K562 (cell line): ENCODE measurements around the gene DRC3. TPM values are rescaled to one million over a fixed set of nuclear protein-coding genes. Genes with fewer than 3 reads are reported as not detected.
A peak's percentile ranks its signal among the peaks of the same experiment; 100 is the strongest.

Experiments
- ATAC-seq: fragments of 200-7000 bp; cut with Tn5 transposase; 3 replicates; pipeline ENCODE4 v1.9.1; 2020; ENCODE audit warnings: moderate library complexity
- BruUV-seq: library from RNA; stranded (reverse); fragments of 400-500 nt; replicated peaks from 2 replicates; lab custom pipeline; 2021; lab: Mats Ljungman, UMichigan
- CTCF ChIA-PET: fragments of 300-600 bp; formaldehyde crosslinking; extraction: SDS; loops from one replicate; lab custom pipeline; 2021; ENCODE audit warnings: low intra/inter-chr PET ratio; lab: Yijun Ruan, JAX
- POLR2A ChIA-PET: fragments of 300-600, 350-650 bp; sonication (Branson Sonifier 250); formaldehyde crosslinking; extraction: SDS; loops from one replicate; lab custom pipeline; 2021; ENCODE audit warnings: antibody characterized with exemption, inconsistent platforms; lab: Yijun Ruan, JAX
- DNase-seq, 4 experiments: peaks; one replicate each; pipeline versions ENCODE4 v3.0.0 to v3.0.0-alpha.2; 2011 to 2018; ENCODE audit warnings: low spot score in 3 of 4, mixed read lengths in 3 of 4; ENCODE audit errors: extremely low read depth in 1 of 4
- FAIRE-seq: peaks from 2 replicates; lab custom pipeline; 2011; peaks lifted over from hg19 to GRCh38; lab: Jason Lieb, UNC
- H2AFZ ChIP-seq: 2 replicates; pipeline ENCODE4 v1.6.0; 2011; ENCODE audit warnings: low read depth, low read length, control low read depth, inconsistent platforms
- H3K27ac ChIP-seq: fragments of 200-600 bp; 3 replicates; pipeline ENCODE4 v1.8.0; 2011; ENCODE audit warnings: low read depth, mild to moderate bottlenecking, control low read depth, inconsistent platforms, low read length, moderate library complexity, mixed read lengths; ENCODE audit errors: extremely low read depth
- H3K27me3 ChIP-seq, 2 experiments: fragments of 300-600 bp in 1 of 2; 2 replicates in 1 of 2; 3 replicates in 1 of 2; pipeline versions ENCODE4 v1.6.0 to v1.8.0; 2011; ENCODE audit warnings: inconsistent platforms in 2 of 2, low read length in 2 of 2, mild to moderate bottlenecking in 1 of 2, mixed read lengths in 1 of 2, moderate library complexity in 1 of 2; ENCODE audit not compliant: control insufficient read depth in 2 of 2, insufficient read depth in 2 of 2
- H3K36me3 ChIP-seq: fragments of 300-600 bp; 3 replicates; pipeline ENCODE4 v1.8.0; 2011; ENCODE audit warnings: mild to moderate bottlenecking, low read length, inconsistent platforms; ENCODE audit not compliant: control insufficient read depth, insufficient read depth
- H3K4me1 ChIP-seq, 2 experiments: fragments of 200-600 bp in 1 of 2; replicated peaks in 1 of 2; 2 replicates in 1 of 2; 3 replicates in 1 of 2; pipeline versions ENCODE4 v1.5.1 to v1.8.0; 2011; ENCODE audit warnings: inconsistent platforms in 2 of 2, low read length in 2 of 2, mild to moderate bottlenecking in 1 of 2, mixed read lengths in 1 of 2, moderate library complexity in 1 of 2; ENCODE audit not compliant: control insufficient read depth in 2 of 2, insufficient read depth in 2 of 2
- H3K4me2 ChIP-seq: 2 replicates; pipeline ENCODE4 v1.6.1; 2011; ENCODE audit warnings: low read length, control low read depth, inconsistent platforms, mixed read lengths; ENCODE audit not compliant: insufficient read depth
- H3K4me3 ChIP-seq: fragments of 200-600 bp; sonication (generic), shearing (Covaris generic); 2 replicates; pipeline ENCODE4 v1.5.1; 2016; ENCODE audit warnings: control low read depth, inconsistent platforms
- H3K79me2 ChIP-seq: fragments of 200-600 bp; 3 replicates; pipeline ENCODE4 v1.8.0; 2011; ENCODE audit warnings: low read length, inconsistent platforms; ENCODE audit not compliant: control insufficient read depth, insufficient read depth
- H3K9ac ChIP-seq, 2 experiments: 2 replicates each; pipeline versions ENCODE4 v1.6.0 to v1.6.1; 2011; ENCODE audit warnings: low read depth in 2 of 2, low read length in 2 of 2, control low read depth in 1 of 2, inconsistent platforms in 1 of 2, mild to moderate bottlenecking in 1 of 2, mixed read lengths in 1 of 2; ENCODE audit not compliant: insufficient read depth in 1 of 2
- H3K9me1 ChIP-seq: one replicate; pipeline ENCODE4 v1.6.0; 2011; ENCODE audit warnings: inconsistent platforms, mild to moderate bottlenecking, low read length, moderate library complexity; ENCODE audit not compliant: control insufficient read depth, insufficient read depth
- H3K9me3 ChIP-seq: replicated peaks from 2 replicates; pipeline ENCODE4 v1.5.1; 2011; ENCODE audit warnings: low read depth, low read length, inconsistent platforms; ENCODE audit not compliant: control insufficient read depth, insufficient read depth
- H4K20me1 ChIP-seq: replicated peaks from 2 replicates; pipeline ENCODE4 v1.6.1; 2011; ENCODE audit warnings: low read length, inconsistent platforms, mixed read lengths; ENCODE audit not compliant: control insufficient read depth, insufficient read depth
- HDAC8 ChIP-seq: fragments of 450-650 bp; IDR thresholded peaks from 2 replicates; pipeline ENCODE4 v1.6.1; 2016; ENCODE audit warnings: mild to moderate bottlenecking, missing genetic modification characterization, moderate library complexity, missing compliant biosample characterization
- HMG20A ChIP-seq: fragments of 450-650 bp; formaldehyde crosslinking; conservative IDR thresholded peaks from 2 replicates; pipeline ENCODE4 v1.4.0; 2020; ENCODE audit warnings: mild to moderate bottlenecking, mixed read lengths
- NFIX ChIP-seq: fragments of 250-450 bp; sonication (Bioruptor Pico); IDR thresholded peaks from 2 replicates; pipeline ENCODE4 v1.4.0; 2020; ENCODE audit warnings: low read depth, mild to moderate bottlenecking, moderate library complexity
- ZNF766 ChIP-seq: fragments of 200-800 bp; sonication (Bioruptor generic); conservative IDR thresholded peaks from 2 replicates; pipeline ENCODE4 v1.6.1; 2016; ENCODE audit warnings: missing genetic modification characterization, missing compliant biosample characterization
- in situ Hi-C: fragments of 300-500 bp; cut with MboI; formaldehyde crosslinking; loops from 4 replicates; pipeline ENCODE4 v1.15.0; 2018; ENCODE audit warnings: inconsistent platforms, mixed read lengths
- intact Hi-C: fragments of 100-400 bp; cut with micrococcal nuclease; formaldehyde crosslinking; loops from 2 replicates; pipeline ENCODE4 v1.14.2; 2022
- polyA plus RNA-seq, 8 experiments: library from polyadenylated mRNA; depleted of rRNA in 4 of 8; stranded (reverse) in 5 of 8; unstranded in 3 of 8; fragments of >200 nt; fragmentation: Nextera tagmentation in 2 of 8; fragmentation: Illumina TruSeq in 1 of 8; extraction: Ambion mirVana in 2 of 8; extraction: Trizol in 1 of 8; gene quantifications; 2 replicates each; pipeline versions ENCODE4 v1.2.1 to v1.2.3, GENCODE V29; 2011 to 2014; ENCODE audit warnings: inconsistent platforms in 1 of 8, missing spikeins in 1 of 8
- total RNA-seq, 7 experiments: library from RNA; depleted of rRNA in 6 of 7; stranded (reverse); fragments of >200 nt in 6 of 7; fragmentation: Illumina TruSeq in 2 of 7; extraction: Trizol in 2 of 7; gene quantifications; 2 replicates each; pipeline versions ENCODE4 v1.2.1 to v1.2.3, GENCODE V29; 2011 to 2021; ENCODE audit warnings: low replicate concordance in 1 of 7
- TF ChIP-seq, protein P1 (sequence below): IDR thresholded peaks from 2 replicates; pipeline ENCODE4 v1.6.1; 2016; ENCODE audit warnings: missing genetic modification characterization, missing compliant biosample characterization
- TF ChIP-seq, protein P2 (sequence below): fragments of 250-450 bp; sonication (Bioruptor Pico); IDR thresholded peaks from 2 replicates; pipeline ENCODE4 v1.8.0; 2021; ENCODE audit warnings: moderate library complexity, mild to moderate bottlenecking, inconsistent platforms
- TF ChIP-seq, protein P3 (sequence below): fragments of 450-650 bp; IDR thresholded peaks from 2 replicates; pipeline ENCODE4 v1.7.1; 2018; ENCODE audit warnings: mild to moderate bottlenecking, low read depth; ENCODE audit not compliant: partially characterized antibody

The DRC3 gene
- total and polyA plus RNA-seq, 9 of the 15 experiments (the other 6 are each of a cell fraction or from before 2014, with no cell fraction given), result 0.10 to 0.84 (median 0.30) TPM; not detected in 3

DNA sequence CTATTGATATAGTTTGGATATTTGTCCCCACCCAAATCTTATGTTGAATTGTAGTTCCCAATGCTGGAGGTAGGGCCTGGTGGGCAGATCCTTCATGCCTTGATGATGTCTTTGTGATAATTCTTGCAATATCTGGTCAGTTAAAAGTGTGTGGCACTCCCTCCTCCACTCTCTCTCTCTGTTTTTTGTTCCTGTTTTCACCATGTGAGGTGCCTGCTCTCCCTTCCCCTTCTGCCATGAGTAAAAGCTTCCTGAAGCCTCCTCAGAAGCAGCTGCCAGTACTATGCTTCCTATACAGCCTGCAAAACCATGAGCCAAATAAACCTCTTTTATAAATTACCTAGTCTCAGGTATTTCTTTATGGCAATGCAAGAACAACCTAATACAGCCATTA lies 47.8 kb upstream of the DRC3 start:
- H4K20me1 ChIP-seq, result no peaks in the 10 kb centered on the region; the same call in 1 of the 2 replicates
- BruUV-seq, result no TSS peak
- ATAC-seq, result no peak
- TF ChIP-seq, protein P1, sequence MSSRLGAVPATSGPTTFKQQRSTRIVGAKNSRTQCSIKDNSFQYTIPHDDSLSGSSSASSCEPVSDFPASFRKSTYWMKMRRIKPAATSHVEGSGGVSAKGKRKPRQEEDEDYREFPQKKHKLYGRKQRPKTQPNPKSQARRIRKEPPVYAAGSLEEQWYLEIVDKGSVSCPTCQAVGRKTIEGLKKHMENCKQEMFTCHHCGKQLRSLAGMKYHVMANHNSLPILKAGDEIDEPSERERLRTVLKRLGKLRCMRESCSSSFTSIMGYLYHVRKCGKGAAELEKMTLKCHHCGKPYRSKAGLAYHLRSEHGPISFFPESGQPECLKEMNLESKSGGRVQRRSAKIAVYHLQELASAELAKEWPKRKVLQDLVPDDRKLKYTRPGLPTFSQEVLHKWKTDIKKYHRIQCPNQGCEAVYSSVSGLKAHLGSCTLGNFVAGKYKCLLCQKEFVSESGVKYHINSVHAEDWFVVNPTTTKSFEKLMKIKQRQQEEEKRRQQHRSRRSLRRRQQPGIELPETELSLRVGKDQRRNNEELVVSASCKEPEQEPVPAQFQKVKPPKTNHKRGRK (tag), result no peak
- TF ChIP-seq HMG20A (CRISPR knock-in tag), result no peak
- TF ChIP-seq, protein P2, sequence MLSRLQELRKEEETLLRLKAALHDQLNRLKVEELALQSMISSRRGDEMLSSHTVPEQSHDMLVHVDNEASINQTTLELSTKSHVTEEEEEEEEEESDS (CRISPR knock-in tag), result no peak
- TF ChIP-seq, protein P3, sequence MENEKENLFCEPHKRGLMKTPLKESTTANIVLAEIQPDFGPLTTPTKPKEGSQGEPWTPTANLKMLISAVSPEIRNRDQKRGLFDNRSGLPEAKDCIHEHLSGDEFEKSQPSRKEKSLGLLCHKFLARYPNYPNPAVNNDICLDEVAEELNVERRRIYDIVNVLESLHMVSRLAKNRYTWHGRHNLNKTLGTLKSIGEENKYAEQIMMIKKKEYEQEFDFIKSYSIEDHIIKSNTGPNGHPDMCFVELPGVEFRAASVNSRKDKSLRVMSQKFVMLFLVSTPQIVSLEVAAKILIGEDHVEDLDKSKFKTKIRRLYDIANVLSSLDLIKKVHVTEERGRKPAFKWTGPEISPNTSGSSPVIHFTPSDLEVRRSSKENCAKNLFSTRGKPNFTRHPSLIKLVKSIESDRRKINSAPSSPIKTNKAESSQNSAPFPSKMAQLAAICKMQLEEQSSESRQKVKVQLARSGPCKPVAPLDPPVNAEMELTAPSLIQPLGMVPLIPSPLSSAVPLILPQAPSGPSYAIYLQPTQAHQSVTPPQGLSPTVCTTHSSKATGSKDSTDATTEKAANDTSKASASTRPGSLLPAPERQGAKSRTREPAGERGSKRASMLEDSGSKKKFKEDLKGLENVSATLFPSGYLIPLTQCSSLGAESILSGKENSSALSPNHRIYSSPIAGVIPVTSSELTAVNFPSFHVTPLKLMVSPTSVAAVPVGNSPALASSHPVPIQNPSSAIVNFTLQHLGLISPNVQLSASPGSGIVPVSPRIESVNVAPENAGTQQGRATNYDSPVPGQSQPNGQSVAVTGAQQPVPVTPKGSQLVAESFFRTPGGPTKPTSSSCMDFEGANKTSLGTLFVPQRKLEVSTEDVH, result no peak
- no peak for TF ChIP-seq HDAC8
- TF ChIP-seq NFIX (CRISPR knock-in tag), result no peak
- TF ChIP-seq ZNF766 (CRISPR knock-in tag), result peak; percentile 66
- H3K4me3 ChIP-seq, result no peak overlapping the region
- no peaks in the 10 kb centered on the region for H3K79me2 ChIP-seq
- no peak overlapping the region for H3K4me2 ChIP-seq
- H3K9ac ChIP-seq, result no peak overlapping the region
- CTCF ChIA-PET, result no interaction called here
- H3K27ac ChIP-seq, result no peak overlapping the region
- H3K36me3 ChIP-seq, result no peaks in the 10 kb centered on the region
- H3K9me3 ChIP-seq, result no peaks in the 10 kb centered on the region
- no peaks in the 10 kb centered on the region for H3K9me1 ChIP-seq
- DNase-seq, result no peak
- intact Hi-C loops (no loop called here), in situ Hi-C loops (no loop called here)
- no peak overlapping the region for H2AFZ ChIP-seq
- FAIRE-seq, result no peak
- H3K27me3 ChIP-seq, result no peaks in the 10 kb centered on the region
- POLR2A ChIA-PET, result interaction anchor here (0.8 kb wide), 1 partner anchor 288 kb away, joined by 3 read pairs; no protein-coding TSS in a partner anchor
- H3K4me1 ChIP-seq, result peaks cover 15 to 25% of the 10 kb centered on the region in 2 experiments; a peak in 4 of 5 replicates
